ENCODE results near the gene KAT7. TPM values are rescaled to one million over a fixed set of nuclear protein-coding genes. Genes with fewer than 3 reads are reported as not detected.

The KAT7 gene
- total and polyA plus RNA-seq, 2 experiments from 2014 or later: 31.0 to 187 TPM

DNA sequence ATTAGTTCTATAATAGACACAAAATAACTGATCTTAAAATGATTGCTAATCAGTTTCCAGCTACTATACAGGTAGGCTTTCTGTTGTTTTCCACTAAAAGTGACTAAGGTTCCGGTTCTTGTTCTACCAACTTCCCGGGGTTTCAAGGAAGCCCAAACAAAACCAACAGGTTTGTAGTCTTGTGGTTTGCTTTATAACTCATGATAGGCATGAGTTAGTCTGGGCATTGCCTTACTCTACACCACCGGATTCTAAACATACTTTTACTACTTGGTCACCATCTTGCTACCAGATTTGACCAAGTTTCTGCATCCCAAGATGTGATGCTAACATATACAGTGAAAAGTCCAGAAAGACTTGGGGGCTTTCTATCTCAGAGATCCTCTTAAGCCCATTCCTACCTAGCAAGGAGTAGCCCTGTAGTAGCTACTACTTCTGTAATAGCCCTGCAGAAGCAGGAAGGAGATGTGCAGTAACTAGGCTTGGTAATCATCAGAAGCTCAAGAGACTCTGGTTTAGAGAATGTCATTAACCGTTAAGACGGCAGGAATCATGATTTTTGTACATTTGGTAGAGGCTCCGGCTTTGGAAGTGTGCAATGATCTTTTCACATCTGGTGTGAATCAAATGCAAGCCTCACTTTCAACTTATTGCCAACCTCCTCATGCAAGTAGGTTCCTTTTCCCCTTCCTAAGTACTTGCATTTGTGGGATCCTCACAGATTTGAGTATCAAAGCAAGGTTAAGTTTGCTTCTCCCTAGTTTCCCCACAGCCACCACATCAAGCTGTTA lies 26.1 kb upstream of the KAT7 start:
- Histone ChIP-seq H3K27me3 (ENCODE audit: insufficient read depth) (no peaks in the 10 kb centered on the region), H3K4me2 (peak overlapping the region; percentile 86), H3F3A (replicated peaks; ENCODE audit: low read depth) (no peaks in the 10 kb centered on the region), H3K36me3 (ENCODE audit: insufficient read depth) (no peaks in the 10 kb centered on the region), H3K4me3 (peak overlapping the region; percentile 78), H3K4me1 (ENCODE audit: insufficient read depth) (peaks cover 33% of the 10 kb centered on the region), H3K79me2 (replicated peaks; ENCODE audit: insufficient read depth) (peaks cover 61% of the 10 kb centered on the region), H2AFZ (no peak overlapping the region), H3K9me2 (ENCODE audit: insufficient read depth) (no peaks in the 10 kb centered on the region), H3K27ac (ENCODE audit: low read depth) (no peak overlapping the region), H4K20me1 (replicated peaks; ENCODE audit: insufficient read depth) (peaks cover 49% of the 10 kb centered on the region)
- H3K27me3 Mint-ChIP-seq (ENCODE audit: insufficient read depth, low read depth, poor library complexity): peaks cover 11% of the 10 kb centered on the region
- peaks cover 41% of the 10 kb centered on the region for H3K4me1 Mint-ChIP-seq
- no peaks in the 10 kb centered on the region; the same call in 1 of the 3 replicates for H3K36me3 Mint-ChIP-seq (ENCODE audit: low read depth)
- DNase-seq (ENCODE audit: low spot score) (no peak), ATAC-seq (no peak)
- no peaks in the 10 kb centered on the region; the same call in 2 of the 3 replicates for H3K9me3 Mint-ChIP-seq
- H3K27ac Mint-ChIP-seq: no peak overlapping the region
- TF ChIP-seq, protein P1, sequence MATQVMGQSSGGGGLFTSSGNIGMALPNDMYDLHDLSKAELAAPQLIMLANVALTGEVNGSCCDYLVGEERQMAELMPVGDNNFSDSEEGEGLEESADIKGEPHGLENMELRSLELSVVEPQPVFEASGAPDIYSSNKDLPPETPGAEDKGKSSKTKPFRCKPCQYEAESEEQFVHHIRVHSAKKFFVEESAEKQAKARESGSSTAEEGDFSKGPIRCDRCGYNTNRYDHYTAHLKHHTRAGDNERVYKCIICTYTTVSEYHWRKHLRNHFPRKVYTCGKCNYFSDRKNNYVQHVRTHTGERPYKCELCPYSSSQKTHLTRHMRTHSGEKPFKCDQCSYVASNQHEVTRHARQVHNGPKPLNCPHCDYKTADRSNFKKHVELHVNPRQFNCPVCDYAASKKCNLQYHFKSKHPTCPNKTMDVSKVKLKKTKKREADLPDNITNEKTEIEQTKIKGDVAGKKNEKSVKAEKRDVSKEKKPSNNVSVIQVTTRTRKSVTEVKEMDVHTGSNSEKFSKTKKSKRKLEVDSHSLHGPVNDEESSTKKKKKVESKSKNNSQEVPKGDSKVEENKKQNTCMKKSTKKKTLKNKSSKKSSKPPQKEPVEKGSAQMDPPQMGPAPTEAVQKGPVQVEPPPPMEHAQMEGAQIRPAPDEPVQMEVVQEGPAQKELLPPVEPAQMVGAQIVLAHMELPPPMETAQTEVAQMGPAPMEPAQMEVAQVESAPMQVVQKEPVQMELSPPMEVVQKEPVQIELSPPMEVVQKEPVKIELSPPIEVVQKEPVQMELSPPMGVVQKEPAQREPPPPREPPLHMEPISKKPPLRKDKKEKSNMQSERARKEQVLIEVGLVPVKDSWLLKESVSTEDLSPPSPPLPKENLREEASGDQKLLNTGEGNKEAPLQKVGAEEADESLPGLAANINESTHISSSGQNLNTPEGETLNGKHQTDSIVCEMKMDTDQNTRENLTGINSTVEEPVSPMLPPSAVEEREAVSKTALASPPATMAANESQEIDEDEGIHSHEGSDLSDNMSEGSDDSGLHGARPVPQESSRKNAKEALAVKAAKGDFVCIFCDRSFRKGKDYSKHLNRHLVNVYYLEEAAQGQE (IDR thresholded peaks at IDR 0.05; ENCODE audit: unreplicated experiment): no peak
- TF ChIP-seq EZH2phosphoT487 (IDR thresholded peaks at IDR 0.05; ENCODE audit: unreplicated experiment): no peak
- no peak for TF ChIP-seq ZNF331 (CRISPR knock-in tag; IDR thresholded peaks at IDR 0.05; ENCODE audit: low read depth)
- TF ChIP-seq, protein P2, sequence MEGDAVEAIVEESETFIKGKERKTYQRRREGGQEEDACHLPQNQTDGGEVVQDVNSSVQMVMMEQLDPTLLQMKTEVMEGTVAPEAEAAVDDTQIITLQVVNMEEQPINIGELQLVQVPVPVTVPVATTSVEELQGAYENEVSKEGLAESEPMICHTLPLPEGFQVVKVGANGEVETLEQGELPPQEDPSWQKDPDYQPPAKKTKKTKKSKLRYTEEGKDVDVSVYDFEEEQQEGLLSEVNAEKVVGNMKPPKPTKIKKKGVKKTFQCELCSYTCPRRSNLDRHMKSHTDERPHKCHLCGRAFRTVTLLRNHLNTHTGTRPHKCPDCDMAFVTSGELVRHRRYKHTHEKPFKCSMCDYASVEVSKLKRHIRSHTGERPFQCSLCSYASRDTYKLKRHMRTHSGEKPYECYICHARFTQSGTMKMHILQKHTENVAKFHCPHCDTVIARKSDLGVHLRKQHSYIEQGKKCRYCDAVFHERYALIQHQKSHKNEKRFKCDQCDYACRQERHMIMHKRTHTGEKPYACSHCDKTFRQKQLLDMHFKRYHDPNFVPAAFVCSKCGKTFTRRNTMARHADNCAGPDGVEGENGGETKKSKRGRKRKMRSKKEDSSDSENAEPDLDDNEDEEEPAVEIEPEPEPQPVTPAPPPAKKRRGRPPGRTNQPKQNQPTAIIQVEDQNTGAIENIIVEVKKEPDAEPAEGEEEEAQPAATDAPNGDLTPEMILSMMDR (conservative IDR thresholded peaks at IDR 0.05; ENCODE audit: low read depth in 2 of 2): no peak
- TF ChIP-seq JUNB (IDR thresholded peaks at IDR 0.05; ENCODE audit: unreplicated experiment): no peak
- TF ChIP-seq POLR2AphosphoS5 (IDR thresholded peaks at IDR 0.05; ENCODE audit: low read depth): no peak
- TF ChIP-seq, protein P3, sequence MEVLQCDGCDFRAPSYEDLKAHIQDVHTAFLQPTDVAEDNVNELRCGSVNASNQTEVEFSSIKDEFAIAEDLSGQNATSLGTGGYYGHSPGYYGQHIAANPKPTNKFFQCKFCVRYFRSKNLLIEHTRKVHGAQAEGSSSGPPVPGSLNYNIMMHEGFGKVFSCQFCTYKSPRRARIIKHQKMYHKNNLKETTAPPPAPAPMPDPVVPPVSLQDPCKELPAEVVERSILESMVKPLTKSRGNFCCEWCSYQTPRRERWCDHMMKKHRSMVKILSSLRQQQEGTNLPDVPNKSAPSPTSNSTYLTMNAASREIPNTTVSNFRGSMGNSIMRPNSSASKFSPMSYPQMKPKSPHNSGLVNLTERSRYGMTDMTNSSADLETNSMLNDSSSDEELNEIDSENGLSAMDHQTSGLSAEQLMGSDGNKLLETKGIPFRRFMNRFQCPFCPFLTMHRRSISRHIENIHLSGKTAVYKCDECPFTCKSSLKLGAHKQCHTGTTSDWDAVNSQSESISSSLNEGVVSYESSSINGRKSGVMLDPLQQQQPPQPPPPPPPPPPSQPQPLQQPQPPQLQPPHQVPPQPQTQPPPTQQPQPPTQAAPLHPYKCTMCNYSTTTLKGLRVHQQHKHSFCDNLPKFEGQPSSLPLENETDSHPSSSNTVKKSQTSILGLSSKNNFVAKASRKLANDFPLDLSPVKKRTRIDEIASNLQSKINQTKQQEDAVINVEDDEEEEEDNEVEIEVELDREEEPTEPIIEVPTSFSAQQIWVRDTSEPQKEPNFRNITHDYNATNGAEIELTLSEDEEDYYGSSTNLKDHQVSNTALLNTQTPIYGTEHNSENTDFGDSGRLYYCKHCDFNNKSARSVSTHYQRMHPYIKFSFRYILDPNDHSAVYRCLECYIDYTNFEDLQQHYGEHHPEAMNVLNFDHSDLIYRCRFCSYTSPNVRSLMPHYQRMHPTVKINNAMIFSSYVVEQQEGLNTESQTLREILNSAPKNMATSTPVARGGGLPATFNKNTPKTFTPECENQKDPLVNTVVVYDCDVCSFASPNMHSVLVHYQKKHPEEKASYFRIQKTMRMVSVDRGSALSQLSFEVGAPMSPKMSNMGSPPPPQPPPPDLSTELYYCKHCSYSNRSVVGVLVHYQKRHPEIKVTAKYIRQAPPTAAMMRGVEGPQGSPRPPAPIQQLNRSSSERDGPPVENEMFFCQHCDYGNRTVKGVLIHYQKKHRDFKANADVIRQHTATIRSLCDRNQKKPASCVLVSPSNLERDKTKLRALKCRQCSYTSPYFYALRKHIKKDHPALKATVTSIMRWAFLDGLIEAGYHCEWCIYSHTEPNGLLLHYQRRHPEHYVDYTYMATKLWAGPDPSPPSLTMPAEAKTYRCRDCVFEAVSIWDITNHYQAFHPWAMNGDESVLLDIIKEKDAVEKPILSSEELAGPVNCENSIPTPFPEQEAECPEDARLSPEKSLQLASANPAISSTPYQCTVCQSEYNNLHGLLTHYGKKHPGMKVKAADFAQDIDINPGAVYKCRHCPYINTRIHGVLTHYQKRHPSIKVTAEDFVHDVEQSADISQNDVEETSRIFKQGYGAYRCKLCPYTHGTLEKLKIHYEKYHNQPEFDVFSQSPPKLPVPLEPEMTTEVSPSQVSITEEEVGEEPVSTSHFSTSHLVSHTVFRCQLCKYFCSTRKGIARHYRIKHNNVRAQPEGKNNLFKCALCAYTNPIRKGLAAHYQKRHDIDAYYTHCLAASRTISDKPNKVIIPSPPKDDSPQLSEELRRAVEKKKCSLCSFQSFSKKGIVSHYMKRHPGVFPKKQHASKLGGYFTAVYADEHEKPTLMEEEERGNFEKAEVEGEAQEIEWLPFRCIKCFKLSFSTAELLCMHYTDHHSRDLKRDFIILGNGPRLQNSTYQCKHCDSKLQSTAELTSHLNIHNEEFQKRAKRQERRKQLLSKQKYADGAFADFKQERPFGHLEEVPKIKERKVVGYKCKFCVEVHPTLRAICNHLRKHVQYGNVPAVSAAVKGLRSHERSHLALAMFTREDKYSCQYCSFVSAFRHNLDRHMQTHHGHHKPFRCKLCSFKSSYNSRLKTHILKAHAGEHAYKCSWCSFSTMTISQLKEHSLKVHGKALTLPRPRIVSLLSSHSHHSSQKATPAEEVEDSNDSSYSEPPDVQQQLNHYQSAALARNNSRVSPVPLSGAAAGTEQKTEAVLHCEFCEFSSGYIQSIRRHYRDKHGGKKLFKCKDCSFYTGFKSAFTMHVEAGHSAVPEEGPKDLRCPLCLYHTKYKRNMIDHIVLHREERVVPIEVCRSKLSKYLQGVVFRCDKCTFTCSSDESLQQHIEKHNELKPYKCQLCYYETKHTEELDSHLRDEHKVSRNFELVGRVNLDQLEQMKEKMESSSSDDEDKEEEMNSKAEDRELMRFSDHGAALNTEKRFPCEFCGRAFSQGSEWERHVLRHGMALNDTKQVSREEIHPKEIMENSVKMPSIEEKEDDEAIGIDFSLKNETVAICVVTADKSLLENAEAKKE (CRISPR knock-in tag; IDR thresholded peaks at IDR 0.05): no peak
- TF ChIP-seq, protein P4, sequence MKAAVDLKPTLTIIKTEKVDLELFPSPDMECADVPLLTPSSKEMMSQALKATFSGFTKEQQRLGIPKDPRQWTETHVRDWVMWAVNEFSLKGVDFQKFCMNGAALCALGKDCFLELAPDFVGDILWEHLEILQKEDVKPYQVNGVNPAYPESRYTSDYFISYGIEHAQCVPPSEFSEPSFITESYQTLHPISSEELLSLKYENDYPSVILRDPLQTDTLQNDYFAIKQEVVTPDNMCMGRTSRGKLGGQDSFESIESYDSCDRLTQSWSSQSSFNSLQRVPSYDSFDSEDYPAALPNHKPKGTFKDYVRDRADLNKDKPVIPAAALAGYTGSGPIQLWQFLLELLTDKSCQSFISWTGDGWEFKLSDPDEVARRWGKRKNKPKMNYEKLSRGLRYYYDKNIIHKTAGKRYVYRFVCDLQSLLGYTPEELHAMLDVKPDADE (IDR thresholded peaks at IDR 0.05): no peak
- TF ChIP-seq ZNF114 (CRISPR knock-in tag; IDR thresholded peaks at IDR 0.05): no peak
- no peak for TF ChIP-seq STAT1 (IDR thresholded peaks at IDR 0.05; ENCODE audit: unreplicated experiment)
- no peak for TF ChIP-seq CREB1 (CRISPR knock-in tag; IDR thresholded peaks at IDR 0.05; ENCODE audit: low read depth)
- TF ChIP-seq EZH2 (IDR thresholded peaks at IDR 0.05; ENCODE audit: low read depth, unreplicated experiment): no peak
- TF ChIP-seq NANOG (IDR thresholded peaks at IDR 0.05; ENCODE audit: borderline replicate concordance): no peak
- H3K4me3 Mint-ChIP-seq: peak overlapping the region; percentile 88
